H4 (cell line): Measurements from ENCODE around the gene CFAP161. TPM values are rescaled to one million over a fixed set of nuclear protein-coding genes. Genes with fewer than 3 reads are reported as not detected.

Experiments
- DNase-seq: peaks from one replicate; pipeline ENCODE4 v3.0.0-alpha.2; 2015; ENCODE audit warnings: low spot score
- total RNA-seq: library from RNA; depleted of rRNA; stranded (reverse); fragments of >200 nt; shearing (Covaris generic); gene quantifications from 2 replicates; pipeline ENCODE4 v1.2.3, GENCODE V29; 2014; rRNA removed

Gene CFAP161
- total RNA-seq, 1 experiment from 2014 or later: 0.25 TPM

DNA sequence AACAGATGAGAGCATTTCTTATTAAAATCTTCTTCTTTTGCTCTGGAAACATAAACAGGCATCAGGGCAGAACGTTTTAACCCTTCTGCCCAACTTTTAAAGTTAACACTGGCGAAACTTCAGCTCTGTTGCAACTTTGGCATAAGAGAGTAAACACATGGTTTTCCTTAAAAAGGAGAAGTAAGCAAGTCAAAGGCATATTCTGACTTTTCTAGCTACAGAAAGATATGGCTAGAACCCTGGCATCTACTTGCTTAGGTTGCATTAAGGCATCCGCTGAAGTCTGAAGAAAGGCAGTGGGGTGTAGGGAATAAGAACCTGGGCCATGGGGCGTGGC, 49.3 kb downstream of the CFAP161 start:
- DNase-seq: no peak

DNA sequence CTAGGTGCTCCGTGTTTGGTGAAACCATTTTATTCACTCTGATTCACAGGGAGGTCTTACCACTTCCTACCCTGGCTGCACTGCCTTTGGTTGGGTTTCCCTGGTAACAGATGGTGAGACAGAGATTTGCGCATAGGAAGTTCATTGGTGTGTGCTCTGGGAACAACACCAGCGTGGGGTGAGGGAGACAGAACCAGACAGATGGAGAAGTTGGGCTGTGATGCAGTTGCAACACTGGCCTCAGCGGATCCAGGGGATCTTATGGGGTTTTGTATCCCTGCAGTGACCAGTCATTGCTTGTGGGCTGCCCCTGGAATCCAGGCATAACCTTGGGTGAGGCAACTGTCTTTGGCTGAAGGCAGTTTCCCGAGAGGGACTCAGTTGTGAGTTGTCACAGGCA, 50.1 kb downstream of the CFAP161 start:
- no peak for DNase-seq

DNA sequence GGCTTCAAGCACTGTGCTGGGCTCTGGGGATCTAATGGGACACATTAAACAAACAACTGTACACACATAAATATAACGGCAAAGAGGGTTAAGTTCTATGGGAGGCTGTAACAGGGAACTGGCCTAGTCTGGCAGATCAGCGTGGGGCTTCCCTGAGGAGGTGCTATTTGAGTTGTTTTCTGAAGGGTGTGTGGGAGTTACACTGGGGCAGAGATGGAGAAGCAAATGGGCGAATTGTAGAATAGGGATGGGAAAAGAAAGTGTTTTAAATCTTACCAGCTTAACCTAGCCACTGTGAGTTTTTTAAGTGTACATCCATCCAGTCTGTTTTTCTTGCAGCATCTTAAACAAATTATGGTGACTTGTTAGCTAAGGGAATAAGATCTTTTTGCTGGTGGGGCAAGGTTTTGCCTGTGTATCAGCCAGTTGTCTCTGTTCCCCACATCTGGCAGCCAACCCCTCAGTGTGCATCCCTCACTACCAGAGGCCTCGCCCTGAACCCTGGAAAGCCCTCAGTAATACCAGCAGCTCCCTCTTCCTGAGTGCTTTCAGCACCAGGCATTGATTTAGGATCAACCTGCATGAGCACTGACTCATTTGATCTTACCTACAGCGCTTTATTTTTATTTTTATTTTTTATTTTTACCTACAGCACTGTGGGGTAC, 51.7 kb downstream of the CFAP161 start:
- DNase-seq: no peak

DNA sequence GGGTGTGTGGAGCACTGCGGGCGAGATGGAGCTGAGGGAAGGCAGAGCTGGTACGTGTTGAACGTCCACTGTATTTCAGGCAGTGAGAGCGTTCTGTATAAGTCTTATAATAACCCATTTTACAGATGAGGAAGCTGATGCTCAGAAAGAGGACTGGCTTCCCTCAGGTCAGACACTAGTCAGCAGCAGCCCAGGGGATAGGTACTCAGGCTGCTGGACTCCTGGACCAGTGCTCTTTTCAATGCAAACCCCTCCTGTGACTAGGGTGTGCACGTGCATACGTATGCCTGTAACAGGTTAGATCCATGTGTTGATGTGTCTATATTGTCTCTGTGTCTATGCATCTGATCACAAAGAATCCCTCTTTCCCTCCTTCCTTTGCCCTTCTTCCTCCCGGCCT, 54.3 kb downstream of the CFAP161 start:
- no peak for DNase-seq

DNA sequence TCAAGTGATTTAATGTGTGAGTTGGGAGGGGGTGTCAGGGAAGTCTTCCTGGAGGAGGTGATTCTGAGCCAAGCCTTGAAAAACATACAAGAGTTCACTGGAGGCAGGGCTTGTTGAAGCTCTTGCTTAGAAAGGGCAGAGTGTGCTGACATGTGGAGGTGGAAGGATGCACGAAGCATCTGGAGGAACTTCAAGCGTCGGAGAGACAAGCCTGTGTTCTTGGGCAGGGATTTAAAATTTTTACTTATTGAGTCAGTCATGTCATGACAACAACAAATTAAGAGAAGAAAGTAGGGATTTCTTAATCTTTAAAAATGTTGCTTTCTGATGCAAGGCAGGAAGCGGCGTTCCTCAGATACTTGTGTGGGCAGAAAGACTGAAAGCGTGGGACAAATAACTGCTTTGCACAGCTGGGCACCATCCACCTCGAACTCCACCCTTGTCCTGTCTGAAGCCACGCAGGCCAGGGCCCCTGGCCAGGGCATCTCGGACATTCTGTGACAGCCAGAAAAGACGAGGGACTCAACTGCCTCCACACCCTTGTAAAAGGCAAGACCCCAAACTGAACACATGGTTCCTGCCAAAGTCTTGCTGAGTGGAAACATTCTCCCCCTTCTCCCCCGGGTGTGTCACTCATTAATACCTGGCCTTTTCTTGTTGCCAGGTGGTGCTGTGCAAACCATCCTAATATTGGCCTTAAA, 55.7 kb downstream of the CFAP161 start:
- DNase-seq: peak; percentile 71

DNA sequence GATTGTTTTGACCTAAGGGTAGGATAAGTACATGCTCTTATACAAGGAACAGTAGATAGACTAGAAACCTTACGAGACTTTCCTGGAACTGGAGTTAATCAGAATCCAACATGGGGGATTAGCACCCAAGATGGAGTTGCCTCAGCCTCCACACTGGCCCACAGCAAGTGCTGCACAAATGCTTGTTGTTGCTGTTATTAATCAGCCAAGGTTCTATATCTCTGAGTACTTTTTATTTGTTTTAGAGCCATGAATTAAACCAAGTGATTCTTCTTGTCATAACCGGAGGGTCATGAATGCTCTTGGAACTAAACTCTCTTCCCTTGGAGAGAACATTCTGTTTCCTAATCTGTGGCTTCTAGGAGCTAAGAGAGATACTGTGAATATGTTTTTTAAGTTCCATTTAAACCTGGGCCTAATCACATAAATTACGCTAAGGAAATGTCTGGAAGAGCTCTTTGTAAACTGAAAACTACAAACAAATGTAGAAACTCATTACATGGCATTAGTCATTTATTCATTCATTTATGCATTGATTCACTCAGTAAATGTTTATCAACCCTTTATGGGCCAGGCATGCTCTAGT, 56.9 kb downstream of the CFAP161 start:
- DNase-seq: no peak

DNA sequence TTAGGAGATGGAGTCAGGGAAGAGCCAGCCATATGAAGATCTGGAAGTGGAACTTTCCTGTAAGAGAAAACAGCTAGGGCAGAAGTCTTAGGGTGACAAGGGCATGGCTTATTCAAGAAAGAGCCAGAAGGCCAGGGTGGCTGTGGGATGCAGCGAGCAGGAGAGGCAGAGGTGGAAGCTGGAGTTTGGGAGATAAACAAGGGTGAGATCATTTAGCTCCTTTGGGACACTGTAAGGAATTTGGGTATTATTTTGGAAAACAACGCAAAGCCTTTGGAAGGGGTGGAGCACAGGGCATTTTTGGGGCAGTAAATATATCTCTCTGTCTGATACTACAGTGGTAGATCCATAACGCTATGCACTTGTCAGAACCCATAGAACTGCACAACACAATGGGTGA, 57.6 kb downstream of the CFAP161 start:
- no peak for DNase-seq

DNA sequence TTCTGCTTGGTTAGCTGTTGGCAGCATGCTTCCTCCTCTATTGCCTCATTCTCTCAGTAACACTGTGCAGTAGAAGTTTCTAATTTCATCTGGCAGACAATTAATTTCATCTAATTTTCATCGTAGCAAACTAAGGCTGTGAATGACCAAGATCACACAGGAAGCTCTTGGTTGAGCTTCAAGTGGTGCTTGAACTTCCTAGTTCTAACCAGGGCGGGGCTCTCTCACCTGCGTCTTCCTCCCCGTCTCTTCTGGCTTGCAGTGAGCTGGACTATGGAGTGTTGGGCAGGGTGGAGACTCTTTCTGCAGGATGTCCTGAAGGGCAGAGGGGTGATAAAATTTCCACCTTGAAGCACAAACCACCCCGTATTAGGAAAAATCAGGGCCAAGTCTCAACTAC, 60.7 kb downstream of the CFAP161 start:
- no peak for DNase-seq

DNA sequence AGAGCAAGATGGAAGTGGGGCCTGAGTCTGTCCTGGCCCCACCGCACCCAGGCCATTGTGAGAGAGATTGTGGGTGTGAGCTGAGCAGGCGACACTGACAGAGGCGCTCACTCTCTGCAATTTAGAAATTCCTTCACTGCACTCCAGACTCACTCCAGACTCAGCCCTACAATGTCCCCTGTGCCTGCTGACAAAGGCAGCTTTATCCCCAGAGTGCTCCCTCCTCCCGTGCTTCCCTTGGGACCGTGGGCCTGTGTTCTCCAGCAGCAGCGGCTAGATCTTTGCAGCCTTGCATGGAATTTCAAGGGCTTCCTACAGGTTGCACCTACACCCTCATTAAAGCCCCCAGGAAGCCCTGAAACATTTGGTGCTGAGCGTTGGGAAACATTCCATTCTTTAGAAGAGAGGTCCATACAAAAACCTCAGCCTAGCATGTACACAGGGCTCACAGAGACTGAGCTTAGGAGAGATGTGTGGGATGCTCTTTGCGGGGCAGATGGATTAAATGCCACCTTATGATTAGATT, 61.3 kb downstream of the CFAP161 start:
- no peak for DNase-seq

DNA sequence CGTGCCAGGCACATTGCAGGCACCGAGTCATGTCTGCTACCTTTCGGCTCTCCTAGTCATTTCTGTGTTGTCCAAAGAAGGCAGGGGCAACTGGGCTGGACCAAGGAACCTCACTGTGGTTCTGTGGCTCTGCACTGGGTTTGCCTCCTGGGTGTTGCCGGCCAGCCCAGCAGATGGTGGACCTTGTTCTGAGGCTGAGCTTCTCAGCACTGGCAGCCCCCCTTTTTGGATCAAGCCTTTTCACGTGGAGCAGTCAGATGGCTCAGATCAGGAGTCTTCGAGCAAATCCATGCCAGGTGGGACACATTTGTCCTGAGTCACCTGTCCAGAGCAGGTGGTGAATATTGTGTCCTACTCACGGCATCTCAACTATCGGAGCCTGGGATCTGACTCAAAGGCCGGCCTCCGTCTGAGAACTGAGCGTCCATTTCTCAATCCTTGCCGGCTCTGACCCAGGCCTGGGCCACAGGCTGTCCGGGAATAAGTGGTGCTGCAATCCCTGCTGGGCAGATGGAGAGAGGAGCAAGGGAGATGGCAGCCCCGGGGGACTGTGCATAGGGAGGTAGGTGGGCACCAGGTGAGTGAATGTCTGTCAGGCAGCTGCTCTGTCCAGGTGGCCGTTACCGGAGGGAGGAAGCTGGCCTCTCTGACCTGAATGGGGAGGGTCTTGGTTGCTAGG, 62.6 kb downstream of the CFAP161 start, which contains the start of gene IL16:
Gene IL16, plus strand, starts transcription at position 304 of the 679 bp plus-strand sequence. CDS start 28,521 bp downstream, outside the sequence.
- no peak for DNase-seq

DNA sequence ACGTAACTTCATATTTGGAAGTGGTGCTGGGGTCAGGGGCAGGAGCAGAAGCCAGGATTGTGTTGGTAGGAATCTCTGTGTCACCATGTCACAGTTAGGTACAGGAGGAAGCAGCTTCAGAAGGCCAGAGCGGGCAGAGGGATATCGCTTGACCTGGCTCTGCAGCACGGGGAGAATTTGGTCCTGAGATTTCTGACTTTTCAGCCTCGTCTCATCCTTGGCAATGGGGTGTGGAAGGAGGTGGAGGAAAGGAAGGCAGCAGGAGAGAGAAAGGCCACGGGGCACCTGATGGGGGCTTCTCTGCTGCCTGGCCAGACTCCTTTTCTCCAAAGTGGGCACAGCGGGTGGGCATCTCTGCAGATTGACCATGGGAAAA, 63.2 kb downstream of the CFAP161 start:
- no peak for DNase-seq

DNA sequence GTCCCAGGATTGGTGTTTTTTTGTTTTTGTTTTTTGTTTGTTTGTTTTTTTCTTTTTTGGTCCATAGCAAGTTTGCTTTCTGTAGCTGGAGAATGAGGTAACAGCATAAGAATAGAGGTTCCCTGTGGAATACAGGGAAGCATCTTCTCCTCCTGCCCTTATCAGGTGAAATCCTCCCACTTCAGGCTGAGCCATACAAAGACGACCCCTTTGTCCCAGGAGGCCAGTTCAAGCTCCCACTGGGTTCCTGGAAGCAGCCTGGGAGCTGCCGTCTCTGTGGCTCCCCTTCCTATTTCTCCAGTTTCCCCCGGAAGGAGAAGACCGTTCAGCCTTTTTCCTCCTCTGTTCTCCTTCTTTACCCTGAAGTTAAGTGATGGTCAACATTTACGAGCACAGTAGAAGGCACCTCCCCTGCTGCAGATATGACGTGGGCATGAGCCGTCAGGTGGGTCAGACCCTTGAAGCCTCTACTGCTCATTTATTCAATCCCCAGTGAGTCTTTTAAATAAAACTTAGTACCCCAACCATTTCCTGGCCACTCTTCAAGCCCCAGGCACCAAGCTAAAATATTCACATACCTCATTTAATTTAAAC, 63.7 kb downstream of the CFAP161 start:
- no peak for DNase-seq

Other genes starting within 250 kb of the CFAP161 start
- gene MESD, start 144.5 kb upstream of the CFAP161 start, total RNA-seq: 23.8 and 28.9 TPM in 2 replicates
- gene TLNRD1, start 133.3 kb upstream of the CFAP161 start, total RNA-seq: 2.7 and 4.0 TPM in 2 replicates
- 0.06 and 0.17 TPM in 2 replicates for gene IL16, start 62.6 kb downstream of the CFAP161 start, total RNA-seq
- gene STARD5, start 189.9 kb downstream of the CFAP161 start, total RNA-seq: 2.9 and 3.2 TPM in 2 replicates
- not detected in 2 replicates for gene TMC3, start 239.9 kb downstream of the CFAP161 start, total RNA-seq